NCI-H1048 (cell line): ENCODE results near the gene GLRA3.

Source experiments
- DNase-seq: peaks from one replicate; lab custom pipeline; 2025; lab: John Stamatoyannopoulos, UW

GLRA3 gene

DNA sequence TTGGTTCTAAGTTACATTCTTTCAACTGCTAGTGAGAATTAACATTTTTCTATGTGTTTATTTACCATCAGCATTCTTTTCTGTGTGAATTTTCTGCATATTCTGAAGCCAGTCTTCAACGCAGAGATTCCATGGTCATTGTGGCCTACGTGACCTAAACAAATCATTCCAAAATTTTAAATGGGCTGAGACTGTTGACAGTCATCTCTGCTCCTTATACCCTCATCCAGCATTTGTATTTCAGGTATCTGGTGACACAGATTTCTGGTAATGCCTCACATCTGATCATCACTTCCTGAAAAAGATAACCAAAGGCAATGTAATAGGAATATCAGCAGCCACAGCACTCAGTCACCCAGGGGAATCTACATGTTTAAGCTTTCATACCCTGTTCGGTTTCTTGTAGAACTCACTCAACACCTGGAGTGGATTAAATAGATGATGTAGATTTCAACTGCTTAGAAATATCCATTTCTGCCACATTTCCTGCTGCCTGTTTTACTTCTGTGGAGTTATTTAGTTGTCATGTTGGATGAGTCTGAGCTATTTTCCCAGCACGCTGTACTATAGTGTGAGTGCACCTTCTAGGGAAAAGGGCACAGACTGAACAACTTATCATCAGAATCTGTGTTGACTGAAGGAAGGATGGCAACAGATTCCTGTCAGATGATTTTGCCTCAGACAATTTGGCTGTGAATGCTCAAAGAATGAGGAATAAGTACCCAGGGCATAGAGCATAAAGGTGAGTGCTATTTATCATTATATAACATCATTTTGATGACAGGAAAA, 233.7 kb downstream of the GLRA3 start:
- no peak for DNase-seq

DNA sequence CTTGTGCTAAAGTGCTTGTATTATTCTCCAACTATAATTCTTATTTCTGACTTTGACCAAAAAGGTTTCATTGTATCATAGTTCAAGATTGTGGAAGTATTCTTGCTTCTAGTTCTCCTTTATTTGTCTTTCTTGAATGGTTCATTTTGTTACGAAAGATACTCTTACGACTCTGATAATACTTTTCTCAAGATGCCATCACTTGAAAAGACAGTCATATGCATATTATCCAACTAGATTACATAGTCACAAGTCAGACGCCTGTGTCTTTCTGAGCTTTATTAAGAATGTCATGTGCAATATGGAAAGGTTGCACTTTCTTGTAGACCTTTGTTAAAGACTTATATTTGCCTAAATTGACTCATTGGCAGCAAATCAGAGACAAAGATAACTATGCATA, 235.3 kb downstream of the GLRA3 start:
- DNase-seq, result no peak

DNA sequence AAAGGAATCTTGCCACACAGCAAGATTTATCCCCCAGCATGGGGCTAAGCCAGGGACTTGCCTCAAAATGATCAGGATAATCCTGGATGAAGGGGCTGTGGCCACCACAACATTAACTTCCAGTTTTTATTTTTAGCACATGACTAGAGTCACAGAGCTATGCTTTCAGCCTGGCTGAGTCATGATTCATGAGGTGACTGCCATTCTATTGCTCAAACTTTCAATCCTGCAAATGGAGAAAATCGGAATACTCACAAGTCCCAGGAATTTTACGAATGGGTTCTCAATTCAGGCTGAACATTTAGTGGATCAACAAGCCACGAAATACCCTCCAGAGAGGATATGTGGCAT, 236.1 kb downstream of the GLRA3 start:
- no peak for DNase-seq

DNA sequence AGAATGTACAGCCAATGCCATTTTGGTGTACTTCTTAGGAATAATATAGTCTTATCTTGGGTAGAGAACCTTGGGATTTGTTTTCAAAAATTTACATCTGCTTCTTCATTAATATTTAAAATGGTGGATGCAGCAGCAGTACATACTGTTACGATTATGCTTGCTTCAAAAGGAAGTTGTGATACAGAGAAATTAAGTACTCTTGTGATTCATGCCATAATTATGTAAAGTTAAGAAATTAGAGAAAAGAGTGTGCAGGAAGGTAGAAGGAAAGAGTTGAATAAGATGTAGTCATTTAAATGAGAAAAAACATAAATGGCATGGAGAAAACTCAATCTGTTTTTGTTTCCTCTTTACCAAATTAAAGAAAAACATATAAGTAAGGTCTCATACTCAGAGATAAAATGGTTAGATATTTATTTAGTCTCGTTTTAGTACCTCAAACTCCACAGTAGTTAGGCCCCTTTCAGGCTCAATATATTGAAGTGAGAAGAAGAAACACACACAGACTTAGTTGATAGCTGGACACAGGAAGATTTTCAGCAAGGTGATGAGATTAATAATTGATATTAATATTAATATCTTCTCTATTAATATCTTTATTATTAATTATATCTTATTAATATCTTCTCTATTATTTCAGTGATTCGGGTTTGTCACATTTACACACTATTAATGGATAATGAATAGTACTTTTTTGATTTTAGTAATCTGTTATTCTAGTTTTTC, 236.6 kb downstream of the GLRA3 start:
- no peak for DNase-seq

DNA sequence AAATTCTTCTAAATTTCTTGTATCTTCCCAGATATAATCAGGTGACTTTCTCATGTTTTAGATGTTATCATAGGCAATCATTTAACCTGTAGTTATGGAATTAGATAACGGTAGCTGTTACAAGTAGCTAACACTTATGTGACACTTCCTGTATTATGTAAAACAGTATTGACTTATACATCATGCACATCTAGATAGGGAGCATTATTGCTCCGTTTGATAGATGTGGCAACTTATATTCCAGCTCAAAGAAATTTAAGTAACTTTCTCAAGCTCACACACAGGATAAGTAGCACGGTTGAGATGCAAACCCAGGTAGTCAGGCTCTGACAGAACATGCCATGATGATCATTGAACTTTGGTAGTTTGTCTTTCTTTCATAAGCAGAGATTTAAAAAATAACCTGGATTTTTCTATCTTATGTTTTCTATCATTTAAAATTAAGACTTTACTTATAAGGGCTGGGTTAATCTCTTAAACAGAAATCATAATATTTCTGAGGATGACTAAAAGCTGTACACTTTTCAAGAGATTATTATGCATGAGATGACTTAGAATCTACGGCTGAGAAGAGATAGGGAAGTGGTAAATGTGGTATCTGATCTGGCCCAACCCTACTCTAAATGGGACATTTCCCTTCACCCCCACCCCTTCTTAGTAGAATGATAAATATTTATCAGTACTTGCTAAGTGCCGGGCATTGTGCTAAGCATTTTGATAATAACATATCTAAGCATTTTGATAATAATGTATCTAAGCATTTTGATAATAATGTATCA, 237.6 kb downstream of the GLRA3 start:
- DNase-seq, result no peak

DNA sequence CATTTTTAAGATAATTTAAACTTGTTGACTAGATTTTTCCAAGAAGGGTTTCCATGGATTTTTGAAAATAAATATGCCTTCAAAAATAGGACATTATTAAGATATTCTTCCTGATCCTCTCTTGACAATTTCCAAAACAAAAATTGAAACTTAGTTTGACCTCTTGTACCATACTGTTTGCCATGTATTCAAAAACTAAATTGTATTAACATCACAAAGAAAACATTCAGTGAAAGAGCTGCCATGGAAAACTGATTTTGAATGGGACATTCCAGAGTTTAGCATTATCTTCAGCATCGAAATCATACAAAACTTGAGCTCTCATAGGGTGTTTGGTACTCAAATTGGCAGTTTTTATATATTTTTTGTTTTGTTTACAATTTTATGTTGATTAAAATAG, 238.7 kb downstream of the GLRA3 start:
- DNase-seq, result no peak
